Endothelial cell of umbilical vein (primary cell): ENCODE measurements around the gene BMPR1B.

Experiments used
- EZH2 ChIP-seq: IDR thresholded peaks from 2 replicates; pipeline ENCODE4 v1.6.1; 2012; ENCODE audit warnings: borderline replicate concordance, low read depth, mild to moderate bottlenecking, moderate library complexity, low read length, inconsistent platforms; ENCODE audit not compliant: severe bottlenecking
- FOS ChIP-seq: IDR thresholded peaks from 2 replicates; pipeline ENCODE4 v1.6.1; 2011; ENCODE audit warnings: mild to moderate bottlenecking, low read length, moderate library complexity, borderline replicate concordance; ENCODE audit not compliant: insufficient read depth
- GATA2 ChIP-seq: IDR thresholded peaks from 2 replicates; pipeline ENCODE4 v1.7.0; 2011; ENCODE audit warnings: low read depth, mild to moderate bottlenecking, moderate library complexity, mixed read lengths, low read length; ENCODE audit not compliant: insufficient read length, insufficient read depth
- JUN ChIP-seq: IDR thresholded peaks from 2 replicates; pipeline ENCODE4 v1.6.1; 2011; ENCODE audit warnings: borderline replicate concordance, low read depth; ENCODE audit not compliant: insufficient read length, insufficient read depth
- MYC ChIP-seq: IDR thresholded peaks from one replicate; pipeline ENCODE4 v1.6.1; 2011; ENCODE audit warnings: mild to moderate bottlenecking, low read depth, low read length
- POLR2A ChIP-seq: IDR thresholded peaks from 2 replicates; pipeline ENCODE4 v1.6.1; 2012; ENCODE audit warnings: low read depth, mild to moderate bottlenecking, control low read depth, low read length
- POLR2AphosphoS5 ChIP-seq: IDR thresholded peaks from 2 replicates; pipeline ENCODE4 v1.6.1; 2012; ENCODE audit warnings: low read depth, mild to moderate bottlenecking, control low read depth, low read length, moderate library complexity; ENCODE audit not compliant: insufficient read depth
- TF ChIP-seq, protein P1 (sequence below), 2 donors: IDR thresholded peaks; 1 replicate in 1 of 2; 2 replicates in 1 of 2; pipeline ENCODE4 v1.5.1; 2011; ENCODE audit warnings: low read length in 2 of 2, mild to moderate bottlenecking in 2 of 2, moderate library complexity in 2 of 2, control low read depth in 1 of 2, inconsistent platforms in 1 of 2, low read depth in 1 of 2; ENCODE audit not compliant: insufficient read depth in 1 of 2; ENCODE audit errors: extremely low read depth in 1 of 2
- TF ChIP-seq, protein P2 (sequence below): IDR thresholded peaks from 2 replicates; pipeline ENCODE4 v1.6.1; 2011; ENCODE audit not compliant: insufficient read depth, insufficient read length

DNA sequence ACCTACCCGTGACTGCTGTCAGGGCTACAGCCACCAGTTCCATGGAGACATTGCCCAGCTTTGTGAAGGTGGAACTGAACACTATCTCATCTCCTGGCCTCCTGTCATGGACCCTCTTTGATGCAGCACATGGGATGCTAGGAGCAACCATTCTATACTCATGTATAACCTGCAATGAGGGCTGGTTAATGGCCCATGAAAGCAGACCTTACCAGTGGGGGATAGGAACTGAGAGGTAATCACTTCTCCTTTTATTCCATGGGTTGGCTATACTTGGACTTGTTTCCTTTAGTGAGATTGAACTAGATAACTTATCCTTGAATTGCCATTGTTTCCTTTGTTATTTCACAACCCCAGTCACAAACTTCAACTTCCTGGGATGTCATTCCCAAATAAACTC is 310.6 kb downstream of the BMPR1B start:
- no peak for TF ChIP-seq POLR2AphosphoS5
- TF ChIP-seq, protein P1, sequence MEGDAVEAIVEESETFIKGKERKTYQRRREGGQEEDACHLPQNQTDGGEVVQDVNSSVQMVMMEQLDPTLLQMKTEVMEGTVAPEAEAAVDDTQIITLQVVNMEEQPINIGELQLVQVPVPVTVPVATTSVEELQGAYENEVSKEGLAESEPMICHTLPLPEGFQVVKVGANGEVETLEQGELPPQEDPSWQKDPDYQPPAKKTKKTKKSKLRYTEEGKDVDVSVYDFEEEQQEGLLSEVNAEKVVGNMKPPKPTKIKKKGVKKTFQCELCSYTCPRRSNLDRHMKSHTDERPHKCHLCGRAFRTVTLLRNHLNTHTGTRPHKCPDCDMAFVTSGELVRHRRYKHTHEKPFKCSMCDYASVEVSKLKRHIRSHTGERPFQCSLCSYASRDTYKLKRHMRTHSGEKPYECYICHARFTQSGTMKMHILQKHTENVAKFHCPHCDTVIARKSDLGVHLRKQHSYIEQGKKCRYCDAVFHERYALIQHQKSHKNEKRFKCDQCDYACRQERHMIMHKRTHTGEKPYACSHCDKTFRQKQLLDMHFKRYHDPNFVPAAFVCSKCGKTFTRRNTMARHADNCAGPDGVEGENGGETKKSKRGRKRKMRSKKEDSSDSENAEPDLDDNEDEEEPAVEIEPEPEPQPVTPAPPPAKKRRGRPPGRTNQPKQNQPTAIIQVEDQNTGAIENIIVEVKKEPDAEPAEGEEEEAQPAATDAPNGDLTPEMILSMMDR (IDR thresholded peaks at IDR 0.05; ENCODE audit: extremely low read depth in 1 of 2, insufficient read depth in 1 of 2, low read depth in 1 of 2, low read length in 2 of 2): no peak
- TF ChIP-seq POLR2A: no peak
- TF ChIP-seq FOS: no peak
- no peak for TF ChIP-seq EZH2
- no peak for TF ChIP-seq GATA2
- TF ChIP-seq JUN: no peak
- TF ChIP-seq, protein P2, sequence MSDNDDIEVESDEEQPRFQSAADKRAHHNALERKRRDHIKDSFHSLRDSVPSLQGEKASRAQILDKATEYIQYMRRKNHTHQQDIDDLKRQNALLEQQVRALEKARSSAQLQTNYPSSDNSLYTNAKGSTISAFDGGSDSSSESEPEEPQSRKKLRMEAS: no peak
- no peak for TF ChIP-seq MYC
